Neural cell (in vitro differentiated cells): ENCODE measurements around the gene NTN5. TPM values are rescaled to one million over a fixed set of nuclear protein-coding genes. Genes with fewer than 3 reads are reported as not detected.

Experiments
- H2AFZ ChIP-seq: fragments of 200-600, 300-800 bp; sonication (generic), shearing (Covaris generic); 2 replicates; pipeline ENCODE4 v1.6.0; 2014; ENCODE audit warnings: low read depth, mild to moderate bottlenecking, antibody characterized with exemption, low read length, moderate library complexity
- H3F3A ChIP-seq: fragments of 200-600 bp; shearing (Covaris generic); 2 replicates; pipeline ENCODE4 v1.6.1; 2016; ENCODE audit warnings: mild to moderate bottlenecking, moderate library complexity, mixed read lengths, antibody characterized with exemption, low read length; ENCODE audit not compliant: insufficient read depth, poor library complexity, severe bottlenecking
- H3K27ac ChIP-seq: fragments of 200-600, 300-800 bp; sonication (generic), shearing (Covaris generic); 2 replicates; pipeline ENCODE4 v1.5.1; 2014; ENCODE audit warnings: mild to moderate bottlenecking, low read length, moderate library complexity
- H3K27me3 ChIP-seq: fragments of 300-800, 200-600 bp; sonication (generic), shearing (Covaris generic); 2 replicates; pipeline ENCODE4 v1.6.0; 2014; ENCODE audit warnings: mild to moderate bottlenecking, low read depth, low read length, moderate library complexity; ENCODE audit not compliant: insufficient read depth
- H3K36me3 ChIP-seq: fragments of 300-800, 200-600 bp; sonication (generic), shearing (Covaris generic); 2 replicates; pipeline ENCODE4 v1.5.1; 2014; ENCODE audit warnings: mild to moderate bottlenecking, antibody characterized with exemption, low read length, moderate library complexity; ENCODE audit not compliant: insufficient read depth
- H3K4me2 ChIP-seq: fragments of 300-800, 200-600 bp; sonication (generic), shearing (Covaris generic); 2 replicates; pipeline ENCODE4 v1.6.0; 2014; ENCODE audit warnings: mild to moderate bottlenecking, low read length
- H3K4me3 ChIP-seq: fragments of 300-800, 200-600 bp; sonication (generic), shearing (Covaris generic); 2 replicates; pipeline ENCODE4 v1.5.1; 2014; ENCODE audit warnings: mild to moderate bottlenecking, low read length, moderate library complexity
- H3K79me2 ChIP-seq: fragments of 200-600 bp; shearing (Covaris generic); replicated peaks from 2 replicates; pipeline ENCODE4 v1.6.0; 2014; ENCODE audit warnings: mild to moderate bottlenecking, low read length, moderate library complexity; ENCODE audit not compliant: insufficient read depth
- H3K9ac ChIP-seq: fragments of 300-800, 200-600 bp; sonication (generic), shearing (Covaris generic); 2 replicates; pipeline ENCODE4 v1.6.1; 2016; ENCODE audit warnings: mild to moderate bottlenecking, low read length, mixed read lengths
- H3K9me2 ChIP-seq: fragments of 200-600 bp; shearing (Covaris generic); 2 replicates; pipeline ENCODE4 v1.6.1; 2016; ENCODE audit warnings: mild to moderate bottlenecking, low read length, mixed read lengths; ENCODE audit not compliant: insufficient read depth
- H3K9me3 ChIP-seq: fragments of 200-600, 300-800 bp; sonication (generic), shearing (Covaris generic); 2 replicates; pipeline ENCODE4 v1.6.1; 2016; ENCODE audit warnings: mild to moderate bottlenecking, mixed run types, low read length, moderate library complexity, mixed read lengths
- H4K20me1 ChIP-seq: fragments of 200-600 bp; shearing (Covaris generic); 2 replicates; pipeline ENCODE4 v1.6.1; 2016; ENCODE audit warnings: mild to moderate bottlenecking, mixed run types; ENCODE audit not compliant: insufficient read depth
- EP300 ChIP-seq: fragments of 450-650 bp; conservative IDR thresholded peaks from 2 replicates; pipeline ENCODE4 v1.6.1; 2014; ENCODE audit warnings: antibody characterized with exemption, mild to moderate bottlenecking, moderate library complexity; ENCODE audit not compliant: poor library complexity, severe bottlenecking
- EZH2 ChIP-seq: fragments of 200-600, 300-800 bp; shearing (Covaris generic), sonication (generic); IDR thresholded peaks from 2 replicates; pipeline ENCODE4 v1.6.1; 2014; ENCODE audit warnings: antibody characterized with exemption, low read length, borderline replicate concordance, mild to moderate bottlenecking; ENCODE audit not compliant: insufficient read depth, poor library complexity, severe bottlenecking
- MXI1 ChIP-seq: fragments of 450-650 bp; conservative IDR thresholded peaks from 2 replicates; pipeline ENCODE4 v1.6.1; 2014; ENCODE audit warnings: antibody characterized with exemption, mild to moderate bottlenecking; ENCODE audit not compliant: poor library complexity, severe bottlenecking
- POLR2AphosphoS5 ChIP-seq: IDR thresholded peaks from 2 replicates; pipeline ENCODE4 v1.6.1; 2012
- RAD21 ChIP-seq: fragments of 450-650 bp; conservative IDR thresholded peaks from 2 replicates; pipeline ENCODE4 v1.6.1; 2014; ENCODE audit warnings: antibody characterized with exemption, mild to moderate bottlenecking, moderate library complexity
- SMC3 ChIP-seq: fragments of 450-650 bp; conservative IDR thresholded peaks from 2 replicates; pipeline ENCODE4 v1.6.1; 2014; ENCODE audit warnings: antibody characterized with exemption, mild to moderate bottlenecking, moderate library complexity; ENCODE audit not compliant: poor library complexity
- TAF1 ChIP-seq: IDR thresholded peaks from 2 replicates; pipeline ENCODE4 v1.6.1; 2012; ENCODE audit warnings: low read depth
- polyA plus RNA-seq: library from polyadenylated mRNA; depleted of rRNA; stranded (reverse); fragments of >200 nt; gene quantifications from 2 replicates; pipeline ENCODE4 v1.2.3, GENCODE V29; 2014
- TF ChIP-seq, protein P1 (sequence below): IDR thresholded peaks from 2 replicates; pipeline ENCODE4 v1.6.1; 2012; ENCODE audit warnings: borderline replicate concordance
- TF ChIP-seq, protein P2 (sequence below): fragments of 450-650 bp; IDR thresholded peaks from 2 replicates; pipeline ENCODE4 v1.5.1; 2014; ENCODE audit warnings: antibody characterized with exemption, mild to moderate bottlenecking, moderate library complexity; ENCODE audit not compliant: poor library complexity, severe bottlenecking

Gene NTN5
- polyA plus RNA-seq, 1 donor from 2014 or later = not detected

DNA sequence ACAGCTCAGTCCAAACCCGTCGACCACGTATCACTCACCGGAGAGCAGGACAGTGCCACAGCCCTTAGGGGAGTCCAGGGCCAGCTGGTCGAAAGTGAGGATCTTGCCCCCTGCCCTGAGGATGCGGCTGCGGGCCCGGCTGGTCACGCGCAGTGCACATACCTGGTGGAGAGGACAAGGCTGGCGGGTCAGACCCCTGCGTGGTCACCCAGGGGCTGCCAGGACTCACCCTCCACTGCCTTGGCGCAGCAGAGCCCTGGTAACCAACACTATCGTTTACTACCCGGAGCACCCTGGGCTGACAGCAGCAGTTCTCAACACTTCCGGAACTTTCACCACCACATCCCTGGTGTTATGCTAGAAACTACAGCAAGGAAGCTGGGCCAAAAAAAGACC lies 56.8 kb downstream of the NTN5 start:
- Histone ChIP-seq H3K36me3 (peaks cover 3% of the 10 kb centered on the region), H3K79me2 (peaks cover 24% of the 10 kb centered on the region), H3K27me3 (no peaks in the 10 kb centered on the region), H3F3A (no peaks in the 10 kb centered on the region), H3K9me2 (no peaks in the 10 kb centered on the region), H3K9ac (peak overlapping the region; percentile 3), H4K20me1 (peaks cover 4% of the 10 kb centered on the region), H3K27ac (no peak overlapping the region), H2AFZ (no peak overlapping the region), H3K4me3 (peak overlapping the region; percentile 88), H3K9me3 (no peaks in the 10 kb centered on the region), H3K4me2 (no peak overlapping the region)
- TF ChIP-seq TAF1 = no peak
- TF ChIP-seq SMC3 = no peak
- TF ChIP-seq MXI1 = no peak
- TF ChIP-seq POLR2AphosphoS5 = no peak
- TF ChIP-seq, protein P1, sequence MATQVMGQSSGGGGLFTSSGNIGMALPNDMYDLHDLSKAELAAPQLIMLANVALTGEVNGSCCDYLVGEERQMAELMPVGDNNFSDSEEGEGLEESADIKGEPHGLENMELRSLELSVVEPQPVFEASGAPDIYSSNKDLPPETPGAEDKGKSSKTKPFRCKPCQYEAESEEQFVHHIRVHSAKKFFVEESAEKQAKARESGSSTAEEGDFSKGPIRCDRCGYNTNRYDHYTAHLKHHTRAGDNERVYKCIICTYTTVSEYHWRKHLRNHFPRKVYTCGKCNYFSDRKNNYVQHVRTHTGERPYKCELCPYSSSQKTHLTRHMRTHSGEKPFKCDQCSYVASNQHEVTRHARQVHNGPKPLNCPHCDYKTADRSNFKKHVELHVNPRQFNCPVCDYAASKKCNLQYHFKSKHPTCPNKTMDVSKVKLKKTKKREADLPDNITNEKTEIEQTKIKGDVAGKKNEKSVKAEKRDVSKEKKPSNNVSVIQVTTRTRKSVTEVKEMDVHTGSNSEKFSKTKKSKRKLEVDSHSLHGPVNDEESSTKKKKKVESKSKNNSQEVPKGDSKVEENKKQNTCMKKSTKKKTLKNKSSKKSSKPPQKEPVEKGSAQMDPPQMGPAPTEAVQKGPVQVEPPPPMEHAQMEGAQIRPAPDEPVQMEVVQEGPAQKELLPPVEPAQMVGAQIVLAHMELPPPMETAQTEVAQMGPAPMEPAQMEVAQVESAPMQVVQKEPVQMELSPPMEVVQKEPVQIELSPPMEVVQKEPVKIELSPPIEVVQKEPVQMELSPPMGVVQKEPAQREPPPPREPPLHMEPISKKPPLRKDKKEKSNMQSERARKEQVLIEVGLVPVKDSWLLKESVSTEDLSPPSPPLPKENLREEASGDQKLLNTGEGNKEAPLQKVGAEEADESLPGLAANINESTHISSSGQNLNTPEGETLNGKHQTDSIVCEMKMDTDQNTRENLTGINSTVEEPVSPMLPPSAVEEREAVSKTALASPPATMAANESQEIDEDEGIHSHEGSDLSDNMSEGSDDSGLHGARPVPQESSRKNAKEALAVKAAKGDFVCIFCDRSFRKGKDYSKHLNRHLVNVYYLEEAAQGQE = no peak
- TF ChIP-seq EP300 = no peak
- no peak for TF ChIP-seq EZH2
- TF ChIP-seq, protein P2, sequence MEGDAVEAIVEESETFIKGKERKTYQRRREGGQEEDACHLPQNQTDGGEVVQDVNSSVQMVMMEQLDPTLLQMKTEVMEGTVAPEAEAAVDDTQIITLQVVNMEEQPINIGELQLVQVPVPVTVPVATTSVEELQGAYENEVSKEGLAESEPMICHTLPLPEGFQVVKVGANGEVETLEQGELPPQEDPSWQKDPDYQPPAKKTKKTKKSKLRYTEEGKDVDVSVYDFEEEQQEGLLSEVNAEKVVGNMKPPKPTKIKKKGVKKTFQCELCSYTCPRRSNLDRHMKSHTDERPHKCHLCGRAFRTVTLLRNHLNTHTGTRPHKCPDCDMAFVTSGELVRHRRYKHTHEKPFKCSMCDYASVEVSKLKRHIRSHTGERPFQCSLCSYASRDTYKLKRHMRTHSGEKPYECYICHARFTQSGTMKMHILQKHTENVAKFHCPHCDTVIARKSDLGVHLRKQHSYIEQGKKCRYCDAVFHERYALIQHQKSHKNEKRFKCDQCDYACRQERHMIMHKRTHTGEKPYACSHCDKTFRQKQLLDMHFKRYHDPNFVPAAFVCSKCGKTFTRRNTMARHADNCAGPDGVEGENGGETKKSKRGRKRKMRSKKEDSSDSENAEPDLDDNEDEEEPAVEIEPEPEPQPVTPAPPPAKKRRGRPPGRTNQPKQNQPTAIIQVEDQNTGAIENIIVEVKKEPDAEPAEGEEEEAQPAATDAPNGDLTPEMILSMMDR = no peak
- no peak for TF ChIP-seq RAD21

DNA sequence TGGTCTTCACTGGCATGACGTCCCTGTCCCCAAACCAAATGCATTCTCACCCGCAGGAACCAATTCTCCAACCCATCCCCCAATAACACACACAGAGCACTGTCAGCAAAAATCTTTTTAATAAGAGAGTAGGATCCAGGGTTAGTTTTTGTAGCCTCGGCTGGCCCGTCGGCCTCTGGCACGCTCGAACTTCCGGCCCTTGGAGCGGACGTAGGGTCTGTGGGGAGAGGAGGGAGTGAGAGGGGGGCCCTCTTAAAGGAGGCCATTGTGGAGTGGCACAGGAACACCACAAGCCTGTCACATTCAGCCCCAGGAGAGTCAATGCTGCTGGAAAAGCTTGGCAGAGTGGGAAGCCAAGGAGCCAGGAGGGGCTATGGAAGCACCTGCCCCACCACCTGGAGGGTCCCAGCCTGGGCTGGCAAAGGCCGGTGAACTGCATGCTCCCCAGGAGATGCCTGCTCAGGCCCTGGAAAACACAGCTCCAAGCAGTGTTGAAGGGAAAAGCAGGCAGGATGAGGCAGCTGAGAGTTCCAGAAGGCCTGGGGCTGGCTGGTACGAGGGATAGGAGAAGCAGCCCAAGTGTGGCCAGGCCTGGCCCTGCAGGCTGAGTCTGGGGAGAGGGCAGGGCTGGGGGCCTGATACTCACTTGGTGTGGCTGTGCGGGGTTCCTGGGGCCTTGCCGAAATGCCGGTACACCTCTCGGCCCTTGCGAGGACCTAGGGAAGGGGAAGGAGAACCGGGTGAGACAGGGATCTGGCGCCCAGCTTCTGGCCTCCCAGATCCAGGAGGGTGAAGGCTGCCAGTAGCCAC lies 57.4 kb downstream of the NTN5 start:
- H4K20me1 ChIP-seq = peaks cover 4% of the 10 kb centered on the region
- H2AFZ ChIP-seq = no peak overlapping the region
- H3K4me3 ChIP-seq = no peak overlapping the region
- H3K9ac ChIP-seq = no peak overlapping the region
- no peaks in the 10 kb centered on the region for H3K9me3 ChIP-seq
- H3K4me2 ChIP-seq = no peak overlapping the region
- H3K27me3 ChIP-seq = no peaks in the 10 kb centered on the region
- TF ChIP-seq, protein P2 = no peak
- no peak for TF ChIP-seq SMC3
- no peak for TF ChIP-seq MXI1
- TF ChIP-seq EZH2 = no peak
- TF ChIP-seq RAD21 = no peak
- no peak for TF ChIP-seq POLR2AphosphoS5
- no peak for TF ChIP-seq EP300
- TF ChIP-seq TAF1 = no peak
- TF ChIP-seq, protein P1 = no peak
- peaks cover 24% of the 10 kb centered on the region for H3K79me2 ChIP-seq
- H3K9me2 ChIP-seq = no peaks in the 10 kb centered on the region
- no peaks in the 10 kb centered on the region for H3F3A ChIP-seq
- peaks cover 3% of the 10 kb centered on the region for H3K36me3 ChIP-seq
- no peak overlapping the region for H3K27ac ChIP-seq
